HG03378 (cell line): ENCODE data around the gene GRID2.

ENCODE experiments used
- ATAC-seq: cut with Tn5 transposase; IDR thresholded peaks from one replicate; pipeline ENCODE4 v1.9.1; 2021; ENCODE audit warnings: mild to moderate bottlenecking, moderate library complexity; ENCODE audit not compliant: unreplicated experiment

Gene GRID2

GRCh38 chr4:92952426-92952825, 648.7 kb downstream of the GRID2 start:
- ATAC-seq: no peak

- ATAC-seq: no peak
Measured at GRCh38 chr4:92952897-92953296, 649.1 kb downstream of the GRID2 start.

- no peak for ATAC-seq
Measured at GRCh38 chr4:92953462-92953861, 649.7 kb downstream of the GRID2 start.

GRCh38 chr4:92961881-92962280, 658.1 kb downstream of the GRID2 start:
- ATAC-seq: no peak

- ATAC-seq: no peak
Measured at GRCh38 chr4:92962831-92963230, 659.1 kb downstream of the GRID2 start.

GRCh38 chr4:92968556-92968955, 664.8 kb downstream of the GRID2 start:
- no peak for ATAC-seq

GRCh38 chr4:92968996-92969395, 665.2 kb downstream of the GRID2 start:
- no peak for ATAC-seq

GRCh38 chr4:92969650-92970379, 666.0 kb downstream of the GRID2 start:
- no peak for ATAC-seq

GRCh38 chr4:92970996-92971395, 667.2 kb downstream of the GRID2 start:
- no peak for ATAC-seq

- ATAC-seq: no peak
Measured at GRCh38 chr4:92988301-92988700, 684.5 kb downstream of the GRID2 start.

- ATAC-seq: no peak
Measured at GRCh38 chr4:92992758-92993157, 689.0 kb downstream of the GRID2 start.

- ATAC-seq: no peak
Measured at GRCh38 chr4:92994727-92995126, 691.0 kb downstream of the GRID2 start.

- no peak for ATAC-seq
Measured at GRCh38 chr4:92996533-92996932, 692.8 kb downstream of the GRID2 start.

- no peak for ATAC-seq
Measured at GRCh38 chr4:93000910-93001309, 697.1 kb downstream of the GRID2 start.

- no peak for ATAC-seq
Measured at GRCh38 chr4:93002240-93002639, 698.5 kb downstream of the GRID2 start.

GRCh38 chr4:93016350-93016749, 712.6 kb downstream of the GRID2 start:
- no peak for ATAC-seq

GRCh38 chr4:93018243-93018642, 714.5 kb downstream of the GRID2 start:
- no peak for ATAC-seq

GRCh38 chr4:93018806-93019205, 715.0 kb downstream of the GRID2 start:
- ATAC-seq: no peak

GRCh38 chr4:93029769-93030168, 726.0 kb downstream of the GRID2 start:
- ATAC-seq: no peak

GRCh38 chr4:93030670-93031069, 726.9 kb downstream of the GRID2 start:
- ATAC-seq: no peak

GRCh38 chr4:93031431-93032098, 727.8 kb downstream of the GRID2 start:
- no peak for ATAC-seq

GRCh38 chr4:93042746-93043145, 739.0 kb downstream of the GRID2 start:
- no peak for ATAC-seq

- ATAC-seq: no peak
Measured at GRCh38 chr4:93053140-93053539, 749.4 kb downstream of the GRID2 start.
